Activated CD4-positive, CD25-positive, alpha-beta regulatory T cell treated with anti-CD3 and anti-CD28 coated beads, Interleukin-2, amount 50 U/mL, for 72 hours (primary cell): ENCODE results near the gene SMURF2.
A peak's percentile ranks its signal among the peaks of the same experiment; 100 is the strongest.
"Not testable (repeated sequence)": the region's sequence is repeated elsewhere in the genome, so short reads cannot be mapped to it uniquely, and the experiment has no call there.

ENCODE experiments used
- DNase-seq: peaks from one replicate; pipeline ENCODE4 v3.0.0; 2021

Gene SMURF2

DNA sequence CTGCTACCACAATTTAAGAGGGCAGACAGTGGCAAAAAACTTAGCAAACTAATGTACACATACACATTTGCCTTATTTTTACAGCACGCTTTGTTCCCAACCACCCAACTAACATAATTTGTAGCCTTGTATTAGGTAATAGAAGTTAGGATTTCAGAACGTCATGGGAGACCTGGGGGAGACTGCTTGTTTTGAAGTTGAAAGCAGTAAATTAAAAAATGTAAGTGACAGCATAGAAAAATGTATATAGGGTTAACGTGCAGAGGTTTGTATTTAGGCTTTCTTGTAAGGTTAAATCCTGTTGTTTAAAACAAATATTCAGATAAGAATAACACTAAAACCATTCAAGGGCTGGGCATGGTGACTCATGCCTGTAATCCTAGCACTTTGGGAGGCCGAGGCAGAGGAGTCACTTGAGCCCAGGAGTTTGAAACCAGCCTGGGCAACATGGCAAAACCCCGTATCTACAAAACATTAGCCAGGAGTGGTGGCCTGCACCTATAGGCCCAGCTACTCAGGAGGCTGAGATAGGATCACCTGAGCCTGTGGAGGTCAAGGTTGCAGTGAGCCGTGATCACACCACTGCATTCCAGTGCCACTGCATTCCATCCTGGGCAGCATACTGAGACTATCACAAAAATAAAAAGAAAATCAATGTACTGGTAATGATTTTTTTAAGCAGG is 2.3 kb upstream of the SMURF2 start:
- not testable (repeated sequence) for DNase-seq

DNA sequence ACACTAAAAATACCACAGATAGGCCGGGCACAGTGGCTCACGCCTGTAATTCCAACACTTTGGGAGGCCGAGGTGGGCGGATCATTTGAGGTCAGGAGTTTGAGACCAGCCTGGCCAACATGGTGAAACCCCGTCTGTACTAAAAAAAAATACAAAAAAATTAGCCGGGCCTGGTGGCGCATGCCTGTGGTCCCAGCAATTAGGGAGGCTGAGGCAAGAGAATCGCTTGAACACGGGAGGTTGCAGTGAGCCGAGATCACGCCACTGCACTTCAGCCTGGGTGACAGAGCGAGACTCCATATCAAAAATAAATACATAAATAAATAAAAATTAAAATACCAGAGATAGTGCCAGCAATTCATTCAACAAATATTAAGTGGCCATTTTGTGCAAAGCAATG is 1.7 kb upstream of the SMURF2 start:
- DNase-seq: not testable (repeated sequence)

DNA sequence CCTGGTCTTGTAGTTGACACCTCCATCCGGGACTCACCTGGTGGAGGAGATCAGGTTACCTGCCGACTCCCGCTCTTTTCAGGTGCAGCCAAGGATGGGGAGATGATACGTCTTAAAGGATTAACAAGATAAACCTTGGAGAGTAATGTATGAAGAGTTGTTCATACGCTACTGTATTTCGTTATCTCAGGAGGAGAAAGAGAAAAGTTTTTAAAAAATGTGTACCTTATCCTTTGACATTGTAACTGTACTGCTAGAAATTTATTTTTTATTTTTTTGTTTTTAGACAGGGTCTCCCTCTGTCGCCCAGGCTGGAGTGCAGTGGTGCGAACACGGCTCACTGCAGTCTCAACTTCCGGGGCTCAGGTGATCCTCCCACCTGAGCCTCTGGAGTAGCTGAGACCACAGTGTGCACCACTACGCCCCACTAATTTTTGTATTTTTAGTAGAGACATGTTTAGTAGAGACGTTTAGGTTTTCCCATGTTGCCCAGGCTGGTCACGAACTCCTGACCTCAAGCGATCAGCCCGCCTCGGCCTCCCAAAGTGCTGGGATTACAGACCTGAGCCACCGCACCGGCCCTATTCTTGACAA is 764 bp upstream of the SMURF2 start:
- DNase-seq: no peak

DNA sequence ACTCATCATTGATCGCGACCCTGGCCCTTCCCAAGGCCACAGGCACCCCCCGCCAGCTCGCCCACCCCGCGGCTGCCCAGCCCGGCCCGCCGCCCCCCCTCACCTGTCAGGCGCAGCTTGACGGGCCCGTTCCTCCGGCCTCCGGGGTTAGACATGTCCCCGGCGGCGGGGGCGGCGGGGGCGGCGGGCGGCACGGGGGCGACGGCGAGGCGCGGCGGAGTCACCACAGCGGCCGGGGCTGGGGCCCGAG is 456 bp downstream of the SMURF2 start:
- DNase-seq: no peak

DNA sequence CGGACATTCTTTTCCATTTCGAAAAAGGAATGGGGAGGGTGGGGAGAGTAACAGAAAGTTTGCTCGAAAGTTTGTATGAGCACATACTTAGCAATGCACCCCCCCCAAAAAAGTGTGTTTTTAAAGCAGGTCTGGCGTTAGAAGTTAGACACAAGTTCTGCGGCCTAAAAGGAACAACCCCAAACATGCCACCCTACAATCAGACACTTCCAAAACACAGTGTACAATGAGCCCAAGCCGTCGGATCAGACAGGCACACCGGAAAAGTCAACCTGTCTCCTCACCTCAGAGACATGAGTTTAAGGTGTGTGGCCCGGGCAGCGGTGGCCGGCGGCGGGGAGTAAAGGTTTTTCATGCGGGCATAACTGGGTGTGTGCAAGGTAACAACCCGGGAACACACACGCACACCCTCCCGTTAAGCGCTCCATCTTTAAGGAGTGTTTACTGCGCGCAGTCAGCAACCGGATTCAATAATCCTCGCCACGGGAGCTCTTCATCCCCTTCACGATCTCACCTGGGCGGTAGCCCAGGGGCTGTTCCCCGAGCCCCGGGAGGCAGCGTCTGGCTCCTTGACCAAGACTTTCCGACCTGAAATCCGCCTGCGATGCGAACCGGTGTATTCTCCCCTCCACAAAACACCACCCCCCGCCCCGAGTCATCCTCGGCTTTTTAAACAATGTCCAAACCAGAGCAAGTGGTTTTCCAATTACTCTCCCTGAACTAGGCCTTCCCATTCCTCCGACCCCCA is 955 bp downstream of the SMURF2 start:
- DNase-seq: peak; percentile 39

DNA sequence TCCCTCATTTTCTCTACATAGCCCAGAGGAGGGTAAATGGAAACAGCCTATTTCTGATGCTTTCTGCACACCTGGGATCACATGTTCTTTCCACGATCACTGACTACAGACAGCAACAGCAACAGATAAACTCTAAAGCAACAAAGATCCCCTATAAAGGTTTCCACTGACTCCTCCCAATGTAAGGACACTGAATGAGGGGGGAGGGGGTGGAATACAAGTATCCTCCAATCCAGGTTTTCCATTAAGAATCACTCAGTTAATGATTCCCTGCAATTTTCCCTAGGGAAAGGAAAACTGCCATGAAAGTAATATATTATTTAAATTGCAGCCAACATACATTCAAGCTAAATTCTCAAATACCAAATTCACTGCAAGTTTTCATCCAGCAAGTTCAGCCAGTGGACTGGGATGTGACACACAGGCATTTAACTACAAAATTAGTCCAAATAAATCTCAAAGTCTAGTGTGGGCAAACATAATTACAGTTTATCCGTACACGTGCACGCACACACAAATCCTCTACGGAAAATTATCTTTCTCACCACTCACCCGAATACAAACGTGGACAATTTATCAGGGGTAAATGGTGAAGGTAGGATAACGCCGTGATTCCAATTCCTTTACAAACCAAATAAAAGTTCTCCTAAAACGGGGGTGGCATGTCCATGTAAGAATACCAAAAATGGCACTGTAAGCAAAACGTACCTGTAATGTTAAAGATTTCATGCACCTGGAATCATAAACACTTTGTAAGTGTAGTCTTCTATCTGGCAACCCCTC is 1.7 kb downstream of the SMURF2 start:
- not testable (repeated sequence) for DNase-seq

DNA sequence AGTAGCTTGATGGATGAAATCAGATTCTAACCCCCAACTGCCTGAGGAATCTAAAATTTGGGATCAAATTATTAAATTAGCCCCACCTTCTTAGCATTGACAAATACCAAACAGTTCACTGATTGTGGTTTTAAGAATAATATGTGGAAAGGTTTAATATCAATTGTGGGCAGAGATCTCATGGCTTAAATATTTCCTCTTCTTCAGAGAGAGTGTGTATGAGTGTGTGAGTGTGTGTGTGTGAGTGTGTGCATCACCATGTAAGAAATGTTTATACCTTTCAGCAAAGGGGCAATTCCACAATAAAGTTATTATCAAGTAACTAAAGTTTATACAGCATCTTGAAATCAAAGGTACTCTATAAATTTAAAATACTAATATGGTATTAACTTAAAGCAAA is 3.2 kb downstream of the SMURF2 start:
- DNase-seq: no peak

DNA sequence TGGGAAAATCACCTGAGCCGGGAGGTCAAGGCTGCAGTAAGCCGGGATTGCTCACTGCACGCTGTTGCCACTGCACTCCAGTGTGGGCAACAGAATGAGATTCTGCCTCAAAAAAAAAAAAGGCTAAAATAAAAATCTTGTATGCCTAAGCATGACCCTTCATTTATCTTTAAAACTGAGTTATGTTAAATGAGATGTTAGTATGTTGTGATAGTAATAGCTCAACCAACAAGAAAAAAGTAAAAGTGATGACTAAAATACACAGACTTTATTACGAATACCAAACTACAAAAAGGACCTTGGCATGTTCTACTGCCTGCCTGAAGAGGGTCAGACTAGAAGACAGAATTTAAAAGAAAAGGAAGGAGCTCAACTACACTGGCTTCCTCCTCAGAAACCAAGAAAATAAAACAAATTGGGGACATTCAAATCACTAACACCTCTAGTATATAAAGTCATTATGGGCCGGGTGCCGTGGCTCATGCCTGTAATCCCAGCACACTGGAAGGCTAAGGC is 4.4 kb downstream of the SMURF2 start:
- no peak for DNase-seq

DNA sequence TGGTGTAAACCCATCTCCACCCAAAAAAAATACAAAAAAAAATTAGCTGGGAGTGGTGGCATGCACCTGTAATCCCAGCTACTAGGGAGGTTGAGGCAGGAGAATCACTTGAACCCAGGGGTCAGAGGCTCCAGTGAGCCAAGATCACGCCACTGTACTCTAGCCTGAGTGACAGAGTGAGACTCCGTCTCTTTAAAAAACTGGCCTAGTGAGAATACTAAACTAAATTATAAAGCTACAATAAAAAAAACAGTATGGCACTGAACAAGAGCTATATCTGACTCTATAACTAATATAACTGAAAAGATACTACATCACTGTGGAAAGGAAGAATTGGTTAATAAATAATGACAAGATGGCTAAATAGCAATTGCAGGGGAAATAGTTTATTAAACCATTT is 6.4 kb downstream of the SMURF2 start:
- no peak for DNase-seq

DNA sequence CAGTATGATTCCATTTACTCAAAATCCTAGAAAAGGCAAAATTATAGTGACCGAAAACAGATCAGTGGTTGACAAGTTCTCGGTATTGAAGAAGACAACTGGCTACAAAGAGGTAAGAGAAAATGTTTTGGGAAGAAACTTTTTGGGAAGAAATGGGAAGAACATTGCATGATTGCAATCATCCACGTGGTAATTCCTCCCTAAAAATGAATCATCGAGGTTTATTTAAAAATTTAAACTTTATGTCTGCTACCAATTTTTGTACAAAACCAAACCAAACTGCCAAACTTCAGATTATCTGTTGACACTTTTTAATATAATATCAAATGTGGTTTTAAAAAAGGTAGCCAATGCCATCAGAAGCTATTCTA is 8.1 kb downstream of the SMURF2 start:
- no peak for DNase-seq

DNA sequence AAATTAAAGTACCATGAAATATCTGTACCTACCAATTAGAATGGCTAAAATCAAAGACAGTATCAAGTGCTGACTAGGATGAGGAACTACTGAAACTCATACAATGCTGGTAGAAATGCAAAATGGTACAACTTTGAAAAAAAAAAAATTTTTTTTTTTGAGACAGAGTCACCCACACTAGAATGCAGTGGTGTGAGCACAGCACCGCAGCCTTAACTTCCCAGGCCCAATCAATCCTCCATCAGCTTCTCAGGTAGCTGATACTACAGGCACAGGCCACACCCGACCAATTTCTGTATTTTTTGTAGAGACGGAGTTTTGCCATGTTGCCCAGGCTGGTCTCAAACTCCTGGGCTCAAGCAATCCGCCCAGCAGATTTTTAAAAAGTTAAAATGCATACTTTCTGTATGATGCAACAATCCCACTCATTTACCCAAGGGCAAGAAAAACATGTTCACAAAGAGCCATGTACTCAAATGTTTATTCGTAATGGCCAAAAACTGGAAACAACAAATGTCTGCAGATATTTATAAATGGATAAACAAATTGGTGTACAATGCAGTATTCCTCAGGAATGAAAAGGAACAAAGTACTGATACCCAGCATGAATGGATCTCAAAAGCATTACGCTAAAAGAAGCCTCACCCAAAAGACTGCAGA is 8.7 kb downstream of the SMURF2 start:
- DNase-seq: no peak

DNA sequence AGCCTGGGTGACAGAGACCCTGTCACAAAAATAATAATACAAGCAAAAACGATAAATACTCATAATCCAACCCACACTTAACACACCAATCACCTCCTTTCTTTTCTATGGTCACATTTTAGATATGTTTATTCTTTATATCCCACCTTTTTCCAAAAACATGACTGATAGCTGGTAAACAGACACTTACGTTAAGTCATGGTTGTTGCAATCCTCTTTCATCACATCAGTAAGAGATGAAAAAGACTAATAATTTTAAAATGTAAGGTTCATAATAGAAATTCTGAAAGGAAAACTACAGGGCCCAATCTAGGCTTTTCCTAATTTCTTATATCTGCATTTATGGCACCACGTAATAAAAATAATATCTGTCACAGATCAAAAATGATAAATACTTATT is 10.2 kb downstream of the SMURF2 start:
- DNase-seq: no peak

DNA sequence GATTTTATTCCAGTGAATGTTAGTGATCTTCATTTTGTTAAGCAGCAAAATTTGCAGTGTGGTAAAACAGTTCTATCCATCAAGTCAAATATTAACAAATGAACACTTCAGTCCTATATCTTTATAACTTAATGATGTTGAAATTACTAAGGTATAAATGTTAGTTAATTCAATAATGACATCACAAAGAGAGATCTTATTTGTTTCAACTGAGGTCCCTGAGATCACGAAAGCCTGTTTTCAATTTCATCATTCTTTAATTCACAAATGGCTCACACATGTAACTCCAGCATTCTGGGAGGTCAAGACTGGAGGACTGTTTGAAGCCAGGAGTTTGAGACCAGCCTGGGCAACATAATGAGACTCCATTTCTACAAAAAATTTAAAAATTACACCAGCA is 13.9 kb downstream of the SMURF2 start:
- DNase-seq: no peak

DNA sequence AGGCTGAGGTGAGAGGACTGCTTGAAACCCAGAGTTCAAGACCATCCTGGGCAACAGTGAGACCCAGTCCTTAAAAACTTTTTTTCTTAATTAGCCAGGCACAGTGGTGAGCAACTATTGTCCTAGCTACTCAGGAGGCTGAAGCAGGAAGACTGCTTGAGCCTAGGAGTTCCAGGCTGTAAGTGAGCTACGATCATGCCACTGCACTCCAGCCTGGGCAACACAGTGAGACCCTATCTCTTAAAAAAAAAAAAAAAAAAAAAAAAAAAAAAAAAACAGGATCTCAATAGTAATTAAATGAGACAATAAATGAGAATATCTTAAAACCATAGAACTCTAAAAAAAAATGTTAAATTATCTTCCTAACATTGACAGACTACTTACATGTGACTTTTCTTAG is 14.3 kb downstream of the SMURF2 start:
- no peak for DNase-seq

DNA sequence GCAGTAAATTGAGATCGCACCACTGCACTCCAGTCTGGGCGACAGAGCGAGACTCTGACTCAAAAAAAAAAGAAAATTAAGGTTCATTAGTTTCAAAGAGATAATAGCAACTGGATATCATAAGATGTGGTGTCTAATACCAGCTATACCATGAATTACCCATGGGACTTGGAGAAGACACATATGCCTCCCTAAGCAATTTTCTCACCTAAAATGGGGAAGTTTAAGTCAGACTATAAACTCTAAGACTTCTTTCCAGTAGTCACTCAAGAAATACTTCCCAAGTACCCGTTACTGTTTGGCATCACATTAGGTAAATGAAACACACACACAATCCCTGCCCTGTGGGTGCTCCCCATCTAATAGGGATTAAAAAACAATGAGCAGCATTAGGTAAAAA is 22.6 kb downstream of the SMURF2 start:
- DNase-seq: no peak

DNA sequence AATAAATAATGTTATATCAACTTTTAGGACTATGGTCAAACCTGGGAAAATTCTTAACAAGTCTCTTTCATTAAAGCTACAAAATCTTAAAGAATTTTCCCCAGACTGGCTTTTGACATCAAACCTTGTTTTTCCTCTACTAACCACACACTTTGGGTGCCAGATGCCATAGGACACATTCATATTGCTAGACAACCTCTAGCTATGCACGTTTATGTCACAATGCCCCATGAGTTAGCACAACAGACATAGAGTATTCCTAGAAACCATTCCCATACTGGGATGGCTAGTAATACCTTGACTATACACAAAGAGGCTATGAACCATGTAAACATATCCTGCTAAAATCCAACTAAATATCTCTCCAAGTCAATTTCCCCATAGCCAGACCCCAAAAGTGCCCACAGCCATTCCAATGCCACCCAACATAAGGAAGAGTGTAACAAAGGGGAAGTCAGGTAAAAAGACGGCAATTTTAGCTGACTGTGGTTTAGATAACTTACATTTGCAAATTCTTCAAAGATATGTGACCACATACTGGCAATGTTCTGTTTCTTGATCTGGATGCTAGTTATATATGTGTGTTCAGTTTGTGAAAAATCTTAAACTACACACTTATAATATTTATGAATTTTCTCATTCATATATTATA is 23.4 kb downstream of the SMURF2 start:
- no peak for DNase-seq

DNA sequence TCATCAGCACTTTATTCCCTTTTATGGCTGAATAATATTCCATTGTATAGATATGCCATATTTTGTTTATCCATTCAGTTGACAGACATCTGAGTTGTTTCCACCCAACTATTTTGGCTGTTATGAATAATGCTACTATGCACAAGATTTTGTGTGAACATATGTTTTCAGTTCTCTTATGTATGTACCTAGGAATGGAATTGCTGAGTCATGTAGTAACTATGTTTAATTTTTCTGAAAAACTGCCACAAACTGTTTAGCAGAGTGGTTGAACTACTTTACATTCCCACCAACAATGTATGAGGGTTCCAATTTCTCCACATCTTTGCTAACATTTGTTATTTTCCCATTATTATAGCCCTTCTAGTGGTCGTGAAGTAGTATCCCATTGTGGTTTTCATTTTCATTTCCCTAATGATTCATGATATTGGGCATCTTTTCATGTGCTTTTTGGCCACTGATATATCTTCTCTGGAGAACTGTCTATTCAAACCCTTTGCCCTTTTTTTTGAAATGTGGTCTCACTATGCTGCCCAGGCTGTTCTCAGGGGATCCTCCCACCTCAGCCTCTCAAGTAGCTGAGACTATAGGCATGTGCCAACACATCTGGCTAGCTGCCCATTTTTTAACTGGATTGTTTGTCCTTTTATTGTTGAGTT is 26.3 kb downstream of the SMURF2 start:
- DNase-seq: no peak

DNA sequence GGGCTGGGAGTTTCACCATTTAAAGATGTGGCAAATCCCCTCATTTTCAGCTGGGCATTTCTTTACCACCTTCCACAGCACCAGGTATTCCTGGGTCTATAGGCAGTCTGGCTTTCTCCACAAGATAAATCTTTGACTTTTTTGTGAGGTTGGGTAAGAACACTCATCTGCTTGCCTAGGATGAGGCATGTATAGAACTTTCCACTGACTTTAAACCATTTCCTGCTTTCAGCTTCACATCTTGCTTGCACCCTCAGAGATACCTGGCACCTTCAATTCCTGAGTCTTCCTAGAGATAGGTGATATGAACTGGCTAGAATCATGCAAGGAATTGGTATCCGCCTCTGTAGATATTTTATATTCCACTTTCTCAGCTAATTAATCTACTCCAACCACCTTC is 27.9 kb downstream of the SMURF2 start:
- no peak for DNase-seq

DNA sequence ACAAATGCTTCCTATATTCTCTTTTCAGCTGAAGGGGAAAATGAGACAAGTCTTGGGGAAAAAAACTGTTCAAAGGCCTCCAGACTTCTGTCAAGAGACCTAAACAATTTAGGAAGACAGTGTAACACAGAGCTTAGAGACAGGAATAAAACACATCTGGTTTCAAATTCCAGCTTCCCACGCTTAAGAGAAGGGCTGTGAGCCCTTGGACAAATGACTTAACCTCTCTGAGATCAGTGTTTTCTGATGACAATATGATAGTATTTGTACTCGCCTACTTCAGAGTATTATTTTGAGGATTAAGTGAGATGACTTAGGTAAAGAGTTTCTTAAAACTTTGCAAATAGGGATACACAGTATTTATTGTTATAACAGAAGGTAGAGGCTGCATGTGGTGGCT is 29.5 kb downstream of the SMURF2 start:
- DNase-seq: no peak

DNA sequence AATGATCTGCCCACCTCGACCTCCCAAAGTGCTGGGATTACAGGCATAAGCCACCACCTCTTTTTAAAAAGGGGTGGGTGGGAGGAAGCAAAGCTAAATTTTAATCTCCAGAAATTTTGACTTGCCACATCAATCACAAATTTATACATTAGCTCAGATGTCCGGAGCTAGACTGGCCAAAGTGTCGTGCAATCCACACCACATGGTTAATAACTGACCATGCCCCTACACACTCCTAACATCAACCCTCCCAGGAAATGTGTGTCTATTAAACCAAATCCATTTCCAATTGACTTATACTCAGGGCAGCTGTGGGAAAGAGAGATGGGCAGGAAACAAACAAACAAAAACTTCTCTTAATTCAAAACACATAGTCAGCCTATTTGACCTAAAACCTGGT is 29.9 kb downstream of the SMURF2 start:
- DNase-seq: no peak

DNA sequence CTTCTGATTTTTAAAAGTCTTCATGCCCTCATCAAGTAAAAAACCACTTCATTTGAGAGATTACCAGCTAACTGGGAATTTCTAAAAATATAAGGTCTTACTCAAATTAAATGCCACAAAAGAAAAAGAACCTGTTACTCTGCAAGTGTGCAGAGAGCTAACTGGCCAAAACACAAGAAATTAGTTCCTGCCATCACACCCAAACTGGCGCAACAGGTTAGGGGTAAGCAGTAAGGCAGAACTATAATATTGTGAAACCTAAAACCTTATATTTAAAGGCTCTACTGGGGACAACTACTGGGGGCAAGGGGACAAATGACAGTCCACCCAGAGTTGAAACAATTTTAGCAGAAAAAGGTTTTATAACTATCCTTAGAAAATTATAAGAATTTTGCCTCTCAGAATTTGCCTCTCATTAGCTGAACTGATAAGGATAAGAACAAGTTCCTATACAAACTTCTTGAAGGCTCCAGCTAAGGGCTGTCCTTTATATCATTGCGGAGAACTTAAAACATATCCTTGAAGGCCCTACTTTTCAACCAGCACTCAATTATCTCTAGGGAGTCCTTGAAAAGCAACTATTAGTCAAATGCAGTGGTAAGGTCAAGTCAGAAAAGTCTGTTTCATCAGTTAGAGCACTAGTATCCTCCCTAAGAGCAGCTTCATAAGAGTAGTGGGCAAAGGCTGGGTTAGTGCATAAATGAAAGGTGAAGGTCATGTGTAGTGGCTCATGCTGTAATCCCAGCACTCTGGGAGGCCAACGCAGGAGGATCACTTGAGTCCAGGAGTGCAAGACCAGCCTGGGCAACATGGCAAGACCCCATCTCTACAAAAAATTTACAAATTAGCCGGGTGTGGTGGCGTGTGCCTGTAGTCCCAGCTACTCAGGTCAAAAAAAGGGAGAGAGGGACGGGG is 31.5 kb downstream of the SMURF2 start:
- no peak for DNase-seq
